ENCODE data around the gene C1orf21. TPM values are rescaled to one million over a fixed set of nuclear protein-coding genes. Genes with fewer than 3 reads are reported as not detected.

Gene C1orf21
- total and polyA plus RNA-seq, 5 experiments from 2014 or later, result 0.60 to 30.9 (median 0.84) TPM

- no peak for DNase-seq
- H3K36me3 Mint-ChIP-seq, result no peaks in the 10 kb centered on the region
- no peaks in the 10 kb centered on the region for H3K9me3 Mint-ChIP-seq
- ATAC-seq, result no peak
- H3K27me3 Mint-ChIP-seq, result no peaks in the 10 kb centered on the region
- no peak overlapping the region for H3K27ac Mint-ChIP-seq
- H3K4me1 Mint-ChIP-seq, result no peaks in the 10 kb centered on the region
- no peak overlapping the region for H3K4me3 Mint-ChIP-seq
- POLR2A ChIA-PET, result no interaction called here
Observed at GRCh38 chr1:184405801-184406142, 18.9 kb downstream of the C1orf21 start.

GRCh38 chr1:184406479-184406878, 19.6 kb downstream of the C1orf21 start:
- Mint-ChIP-seq H3K27ac (no peak overlapping the region), H3K27me3 (no peaks in the 10 kb centered on the region), H3K9me3 (no peaks in the 10 kb centered on the region), H3K4me3 (no peak overlapping the region), H3K4me1 (no peaks in the 10 kb centered on the region), H3K36me3 (no peaks in the 10 kb centered on the region)
- no peak for ATAC-seq
- DNase-seq, result no peak
- POLR2A ChIA-PET, result no interaction called here

GRCh38 chr1:184407816-184408510, 21.1 kb downstream of the C1orf21 start:
- Mint-ChIP-seq H3K9me3 (no peaks in the 10 kb centered on the region), H3K4me3 (no peak overlapping the region), H3K4me1 (no peaks in the 10 kb centered on the region), H3K36me3 (no peaks in the 10 kb centered on the region), H3K27me3 (peaks cover 0 to under 1% (median 0%) of the 10 kb centered on the region in 5 donors), H3K27ac (no peak overlapping the region)
- ATAC-seq (no peak), DNase-seq (no peak)
- POLR2A ChIA-PET, result no interaction called here

GRCh38 chr1:184408580-184408979, 21.8 kb downstream of the C1orf21 start:
- DNase-seq (no peak), ATAC-seq (no peak)
- POLR2A ChIA-PET, result no interaction called here
- no peaks in the 10 kb centered on the region for H3K4me1 Mint-ChIP-seq
- no peak overlapping the region for H3K4me3 Mint-ChIP-seq
- H3K9me3 Mint-ChIP-seq, result no peaks in the 10 kb centered on the region
- no peak overlapping the region for H3K27ac Mint-ChIP-seq
- peaks cover 0 to 3% (median 0%) of the 10 kb centered on the region in 5 donors for H3K27me3 Mint-ChIP-seq
- H3K36me3 Mint-ChIP-seq, result no peaks in the 10 kb centered on the region

GRCh38 chr1:184409011-184409410, 22.2 kb downstream of the C1orf21 start:
- no peaks in the 10 kb centered on the region for H3K36me3 Mint-ChIP-seq
- DNase-seq (no peak), ATAC-seq (no peak)
- POLR2A ChIA-PET, result no interaction called here
- no peaks in the 10 kb centered on the region for H3K9me3 Mint-ChIP-seq
- peak overlapping the region in 1 of 10 donors; percentile 18 for H3K27ac Mint-ChIP-seq
- no peak overlapping the region for H3K4me3 Mint-ChIP-seq
- peaks cover 0 to 4% (median 0%) of the 10 kb centered on the region in 5 donors for H3K27me3 Mint-ChIP-seq
- no peaks in the 10 kb centered on the region for H3K4me1 Mint-ChIP-seq

- peaks cover 0 to 8% (median 0%) of the 10 kb centered on the region in 5 donors for H3K27me3 Mint-ChIP-seq
- POLR2A ChIA-PET, result no interaction called here
- H3K36me3 Mint-ChIP-seq, result no peaks in the 10 kb centered on the region
- H3K9me3 Mint-ChIP-seq, result no peaks in the 10 kb centered on the region
- H3K27ac Mint-ChIP-seq, result no peak overlapping the region
- no peaks in the 10 kb centered on the region for H3K4me1 Mint-ChIP-seq
- no peak for DNase-seq
- ATAC-seq, result no peak
- H3K4me3 Mint-ChIP-seq, result no peak overlapping the region
Observed at GRCh38 chr1:184412472-184412871, 25.6 kb downstream of the C1orf21 start.

- H3K27ac Mint-ChIP-seq, result no peak overlapping the region
- H3K36me3 Mint-ChIP-seq, result no peaks in the 10 kb centered on the region
- H3K4me3 Mint-ChIP-seq, result no peak overlapping the region
- H3K27me3 Mint-ChIP-seq, result peaks cover 0 to 8% (median 0%) of the 10 kb centered on the region in 5 donors
- ATAC-seq (no peak), DNase-seq (no peak)
- peaks cover 0 to 15% (median 0%) of the 10 kb centered on the region in 4 donors for H3K4me1 Mint-ChIP-seq
- POLR2A ChIA-PET, result no interaction called here
- H3K9me3 Mint-ChIP-seq, result no peaks in the 10 kb centered on the region
Observed at GRCh38 chr1:184416481-184416880, 29.7 kb downstream of the C1orf21 start.

- no peak overlapping the region for H3K4me3 Mint-ChIP-seq
- H3K4me1 Mint-ChIP-seq, result peaks cover 0 to 15% (median 0%) of the 10 kb centered on the region in 4 donors
- no peak overlapping the region for H3K27ac Mint-ChIP-seq
- H3K36me3 Mint-ChIP-seq, result no peaks in the 10 kb centered on the region
- H3K9me3 Mint-ChIP-seq, result no peaks in the 10 kb centered on the region
- POLR2A ChIA-PET, result no interaction called here
- peaks cover 0 to 8% (median 0%) of the 10 kb centered on the region in 5 donors for H3K27me3 Mint-ChIP-seq
- ATAC-seq, result no peak
- no peak for DNase-seq
Observed at GRCh38 chr1:184416946-184417345, 30.1 kb downstream of the C1orf21 start.

GRCh38 chr1:184417916-184418315, 31.1 kb downstream of the C1orf21 start:
- Mint-ChIP-seq H3K4me3 (no peak overlapping the region), H3K36me3 (no peaks in the 10 kb centered on the region), H3K4me1 (peaks cover 0 to 15% (median 0%) of the 10 kb centered on the region in 4 donors), H3K27me3 (peaks cover 0 to 8% (median 0%) of the 10 kb centered on the region in 5 donors), H3K9me3 (no peaks in the 10 kb centered on the region), H3K27ac (no peak overlapping the region)
- ATAC-seq (no peak), DNase-seq (no peak)
- POLR2A ChIA-PET, result no interaction called here

- no peak for DNase-seq
Observed at GRCh38 chr1:184418652-184419349, 32.0 kb downstream of the C1orf21 start.

GRCh38 chr1:184419350-184420161, 32.7 kb downstream of the C1orf21 start:
- POLR2A ChIA-PET, result no interaction called here
- peaks cover 0 to 15% (median 0%) of the 10 kb centered on the region in 4 donors for H3K4me1 Mint-ChIP-seq
- H3K27ac Mint-ChIP-seq, result peak overlapping the region in 1 of 10 donors; percentile 42
- no peaks in the 10 kb centered on the region for H3K36me3 Mint-ChIP-seq
- ATAC-seq (no peak), DNase-seq (no peak)
- H3K9me3 Mint-ChIP-seq, result no peaks in the 10 kb centered on the region
- peaks cover 0 to 12% (median 0%) of the 10 kb centered on the region in 5 donors for H3K27me3 Mint-ChIP-seq
- no peak overlapping the region for H3K4me3 Mint-ChIP-seq

More at GRCh38 chr1:184418652-184419349, 32.0 kb downstream of the C1orf21 start:
- POLR2A ChIA-PET, result no interaction called here
- H3K27me3 Mint-ChIP-seq, result peaks cover 0 to 9% (median 0%) of the 10 kb centered on the region in 5 donors
- no peaks in the 10 kb centered on the region for H3K36me3 Mint-ChIP-seq
- no peaks in the 10 kb centered on the region for H3K9me3 Mint-ChIP-seq
- H3K4me3 Mint-ChIP-seq, result no peak overlapping the region
- peaks cover 0 to 15% (median 0%) of the 10 kb centered on the region in 4 donors for H3K4me1 Mint-ChIP-seq
- H3K27ac Mint-ChIP-seq, result no peak overlapping the region
- no peak for ATAC-seq

- Mint-ChIP-seq H3K4me3 (no peak overlapping the region), H3K27me3 (peaks cover 0 to 20% (median 1%) of the 10 kb centered on the region in 5 donors), H3K27ac (no peak overlapping the region), H3K9me3 (no peaks in the 10 kb centered on the region), H3K36me3 (no peaks in the 10 kb centered on the region), H3K4me1 (peaks cover 0 to 15% (median 0%) of the 10 kb centered on the region in 4 donors)
- DNase-seq (no peak), ATAC-seq (no peak)
- POLR2A ChIA-PET, result no interaction called here
Observed at GRCh38 chr1:184422490-184423233, 35.8 kb downstream of the C1orf21 start.
